GM19025 (cell line): ENCODE data around the gene CRTC1.

ENCODE experiments used
- ATAC-seq: cut with Tn5 transposase; IDR thresholded peaks from one replicate; pipeline ENCODE4 v1.9.1; 2021; ENCODE audit warnings: mild to moderate bottlenecking, low read depth, moderate library complexity; ENCODE audit not compliant: unreplicated experiment

Gene CRTC1

DNA sequence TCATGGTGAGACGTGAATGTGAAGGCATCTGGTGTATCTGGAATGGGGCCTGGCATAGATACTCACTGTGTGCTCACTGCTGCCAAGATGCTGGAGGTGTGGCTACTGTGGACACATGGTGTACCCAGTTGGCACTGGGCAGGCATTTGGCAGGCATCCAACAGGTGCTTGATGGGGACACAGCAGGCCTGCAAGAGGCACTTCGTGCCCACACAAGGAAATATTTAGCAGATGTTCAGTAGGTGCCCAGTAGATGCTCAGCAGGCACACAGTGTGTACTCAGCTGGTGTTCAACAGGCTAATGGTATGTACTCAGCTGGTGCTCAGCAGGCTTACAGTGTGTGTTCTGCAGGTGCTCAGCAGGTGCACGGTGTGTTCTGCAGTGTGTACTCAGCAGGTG lies 14.2 kb downstream of the CRTC1 start:
- ATAC-seq, result no peak

DNA sequence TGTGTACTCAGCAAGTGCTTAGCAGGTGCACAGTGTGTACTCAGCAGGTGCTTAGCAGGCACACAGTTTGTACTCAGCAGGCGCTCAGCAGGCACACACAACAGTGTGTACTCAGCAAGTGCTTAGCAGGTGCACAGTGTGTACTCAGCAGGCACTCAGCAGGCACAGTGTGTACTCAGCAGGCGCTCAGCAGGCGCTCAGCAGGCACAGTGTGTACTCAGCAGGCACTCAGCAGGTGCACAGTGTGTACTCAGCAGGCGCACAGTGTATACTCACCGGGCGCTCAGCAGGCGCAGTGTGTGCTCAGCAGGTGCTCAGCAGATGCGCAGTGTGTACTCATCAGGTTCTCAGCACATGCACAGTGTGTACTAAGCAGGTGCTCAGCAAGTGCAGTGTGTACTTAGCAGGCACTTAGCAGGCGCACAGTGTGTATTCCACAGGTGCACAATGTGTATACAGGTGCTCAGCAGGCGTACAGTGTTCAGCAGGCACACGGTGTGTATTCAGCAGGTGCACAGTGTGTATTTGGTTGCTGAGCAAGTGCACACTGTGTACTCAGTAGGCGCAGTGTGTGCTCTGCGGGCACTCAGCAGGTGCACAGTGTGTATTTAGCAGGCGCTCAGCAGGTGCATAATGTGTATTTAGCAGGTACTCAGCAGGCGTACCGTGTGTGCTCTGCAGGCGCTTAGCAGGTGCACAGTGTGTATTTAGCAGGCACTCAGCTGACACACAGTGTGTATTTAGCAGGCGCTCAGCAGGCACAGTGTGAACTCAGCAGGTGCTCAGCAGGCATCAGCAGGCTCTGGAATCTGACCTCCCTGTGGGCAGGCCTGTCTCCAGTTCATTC lies 15.1 kb downstream of the CRTC1 start:
- ATAC-seq, result no peak

DNA sequence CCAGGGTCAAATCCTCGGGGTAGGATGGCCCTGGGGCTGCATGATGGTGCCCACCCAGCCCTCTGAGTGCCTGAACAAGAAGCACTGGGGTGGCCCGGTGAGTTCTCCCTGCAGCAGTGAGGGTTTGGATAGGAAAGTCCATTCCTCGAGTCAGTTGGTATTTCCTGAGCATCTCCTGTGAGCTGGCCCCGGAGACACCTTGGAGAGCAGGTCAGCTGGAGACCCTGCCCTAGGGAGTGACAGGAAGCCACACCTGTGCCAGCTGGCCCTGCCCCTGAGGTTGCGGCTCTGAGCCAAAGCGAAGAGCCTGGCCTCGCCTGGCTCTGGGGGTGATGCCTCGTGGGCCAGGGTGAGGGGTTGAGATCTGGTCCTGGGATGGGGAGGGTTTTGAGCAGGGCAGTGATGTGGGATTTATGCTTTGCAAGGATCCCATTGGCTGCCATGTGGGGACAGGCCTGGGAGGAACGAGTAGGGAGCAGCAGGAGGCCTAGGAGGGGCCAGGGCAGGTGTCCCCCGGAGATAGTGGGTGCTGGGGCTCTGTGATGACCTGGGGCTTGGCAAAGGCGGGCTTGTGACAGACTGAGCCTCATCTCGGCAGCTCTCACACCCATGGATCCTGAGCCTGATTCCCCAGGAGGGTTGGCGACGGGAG lies 16.0 kb downstream of the CRTC1 start:
- ATAC-seq, result no peak

DNA sequence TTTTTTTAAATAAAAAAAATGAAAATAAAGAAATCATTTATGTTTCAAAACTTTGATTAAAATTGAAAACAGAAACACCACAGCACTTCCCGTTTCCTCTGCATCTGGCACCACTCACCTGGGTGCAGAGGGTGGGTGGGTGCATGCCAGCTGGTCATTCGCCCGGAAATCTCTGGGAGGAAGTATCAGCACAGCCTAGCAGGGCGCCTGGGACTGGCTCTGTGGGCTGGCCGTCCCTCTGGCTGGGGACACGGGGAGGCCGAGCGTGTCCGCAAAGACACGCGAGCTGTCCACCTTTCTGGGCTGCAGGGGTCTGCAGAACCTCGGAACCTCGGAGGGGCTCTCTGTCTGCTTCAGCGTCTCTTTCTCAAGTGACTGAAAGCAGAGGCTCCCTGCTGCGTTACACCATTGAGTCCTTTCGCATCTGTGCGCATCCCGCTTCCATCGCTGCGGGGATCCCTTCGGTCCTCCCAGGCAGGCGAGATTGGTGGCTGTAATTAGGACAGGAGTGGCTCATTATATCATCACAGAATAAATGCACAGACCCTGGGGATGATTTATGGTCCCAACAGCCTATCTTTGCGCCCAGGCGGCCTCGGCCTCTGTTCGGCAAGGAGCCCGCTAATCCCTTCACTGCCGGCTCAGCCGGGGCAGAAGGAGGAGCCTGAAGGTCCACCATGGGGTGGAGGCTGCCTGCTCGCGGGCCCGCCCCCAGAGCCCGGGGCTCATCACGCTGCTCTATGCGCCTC lies 17.2 kb downstream of the CRTC1 start:
- peak; percentile 47 for ATAC-seq

DNA sequence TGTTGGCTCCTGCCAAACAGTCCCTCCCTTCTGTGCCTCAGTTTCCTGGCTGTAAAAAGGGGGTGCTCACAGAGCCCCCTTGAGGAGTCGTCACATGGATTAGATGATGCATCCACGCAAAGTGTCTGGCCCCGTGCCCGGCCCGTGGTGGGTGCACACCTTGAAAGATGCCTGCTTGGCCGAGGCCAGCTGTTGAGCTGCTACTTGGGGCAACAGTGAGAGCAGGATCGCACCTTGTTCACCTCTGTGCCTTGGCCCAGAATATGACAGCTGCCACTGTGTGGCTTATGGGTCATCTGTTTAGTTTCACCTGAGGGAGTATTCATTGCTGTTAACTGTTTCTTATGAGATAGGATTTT lies 17.7 kb downstream of the CRTC1 start:
- ATAC-seq, result peak; percentile 12

DNA sequence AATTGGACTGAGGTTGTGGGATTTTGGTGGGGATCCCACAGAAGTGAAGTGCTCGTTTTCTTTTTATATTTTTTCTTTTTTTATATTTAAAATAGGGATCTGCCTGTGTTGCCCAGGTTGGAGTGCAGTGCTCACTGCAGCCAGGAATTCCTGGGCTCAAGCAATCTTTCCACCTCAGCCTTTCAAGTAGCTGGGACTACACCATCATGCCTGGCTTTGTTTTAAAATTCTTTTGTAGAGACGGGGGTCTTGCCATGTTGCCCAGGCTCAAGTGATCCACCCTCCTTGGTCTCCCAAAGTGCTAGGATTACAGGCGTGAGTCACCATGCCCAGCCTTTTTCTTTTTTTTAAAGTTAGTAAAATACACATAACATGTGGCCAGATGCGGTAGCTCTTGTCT lies 20.6 kb downstream of the CRTC1 start:
- ATAC-seq, result no peak

DNA sequence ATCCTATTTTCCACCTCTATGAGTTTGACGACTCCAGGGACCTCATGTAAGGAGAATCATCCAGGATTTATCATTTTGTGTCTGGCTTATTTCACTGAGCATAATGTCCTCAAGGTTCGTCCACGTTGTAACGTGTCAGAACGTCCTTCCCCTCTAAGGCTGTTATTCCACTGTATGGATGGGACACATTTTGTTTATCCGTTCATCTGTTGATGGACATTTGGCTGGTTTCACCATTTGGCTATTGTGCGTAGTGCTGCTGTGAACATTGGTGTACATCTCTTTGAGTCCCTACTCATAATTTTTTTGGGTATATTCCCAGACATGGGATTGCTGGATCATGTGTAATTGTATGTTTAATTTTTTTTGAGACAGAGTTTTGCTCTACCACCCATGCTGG lies 21.5 kb downstream of the CRTC1 start:
- ATAC-seq, result no peak

DNA sequence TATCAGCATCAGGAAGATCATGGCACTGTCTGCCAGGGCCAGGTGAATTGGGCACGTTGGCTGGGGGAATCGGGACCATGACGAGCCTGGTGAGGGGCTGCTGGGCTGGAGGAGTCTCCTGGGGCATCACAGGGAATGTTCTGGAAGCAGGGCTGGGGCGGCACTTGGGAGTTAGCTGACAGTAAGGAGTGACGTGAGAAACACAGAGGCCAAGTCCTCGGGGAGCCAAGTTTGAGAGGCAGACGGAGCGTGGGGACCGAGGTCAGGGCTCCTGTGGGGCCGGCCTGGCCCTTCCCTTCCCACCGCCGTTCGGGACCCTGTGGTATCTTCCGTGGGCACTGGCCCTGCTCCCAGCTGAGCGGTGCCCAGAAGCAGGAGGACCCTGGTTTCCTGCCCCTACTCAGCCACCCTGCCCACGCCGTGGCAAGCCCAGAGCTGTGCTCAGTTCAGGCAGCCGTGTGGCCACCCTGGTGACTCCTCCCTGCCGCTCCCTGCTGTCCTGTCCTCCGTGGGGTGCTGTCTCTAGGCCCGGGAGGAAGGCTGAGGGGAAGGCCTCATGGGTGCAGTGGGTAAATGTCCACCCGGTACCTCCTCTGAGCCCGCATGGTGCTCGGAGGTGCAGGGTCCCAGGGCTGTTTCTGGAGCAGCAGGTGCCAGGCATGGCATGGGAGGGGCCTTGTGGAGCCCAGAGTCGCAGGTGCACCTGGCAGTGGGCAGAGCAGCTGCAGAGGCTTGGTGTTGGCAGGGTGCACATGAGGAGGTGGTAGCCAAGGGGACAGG lies 25.2 kb downstream of the CRTC1 start:
- no peak for ATAC-seq

DNA sequence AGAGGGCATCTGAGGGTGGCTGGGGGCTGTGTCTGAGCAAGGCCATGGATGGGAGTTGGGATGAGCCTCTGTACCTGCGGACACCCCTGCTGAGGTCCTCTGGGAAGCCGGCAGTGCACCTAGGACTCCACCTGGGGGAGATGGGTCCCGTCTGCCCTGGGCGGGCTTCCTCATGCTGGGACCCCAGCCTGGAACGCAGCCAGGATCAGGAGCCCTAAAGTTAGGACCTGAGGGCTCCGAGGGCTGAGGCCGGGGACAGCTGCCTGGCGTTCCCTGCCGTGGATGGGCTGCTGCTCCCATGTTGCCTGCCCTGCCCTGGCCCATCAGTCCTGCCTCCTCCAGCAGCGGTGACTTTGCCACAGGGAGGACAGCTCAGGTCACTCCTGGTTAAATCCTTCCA lies 26.1 kb downstream of the CRTC1 start:
- ATAC-seq, result no peak

DNA sequence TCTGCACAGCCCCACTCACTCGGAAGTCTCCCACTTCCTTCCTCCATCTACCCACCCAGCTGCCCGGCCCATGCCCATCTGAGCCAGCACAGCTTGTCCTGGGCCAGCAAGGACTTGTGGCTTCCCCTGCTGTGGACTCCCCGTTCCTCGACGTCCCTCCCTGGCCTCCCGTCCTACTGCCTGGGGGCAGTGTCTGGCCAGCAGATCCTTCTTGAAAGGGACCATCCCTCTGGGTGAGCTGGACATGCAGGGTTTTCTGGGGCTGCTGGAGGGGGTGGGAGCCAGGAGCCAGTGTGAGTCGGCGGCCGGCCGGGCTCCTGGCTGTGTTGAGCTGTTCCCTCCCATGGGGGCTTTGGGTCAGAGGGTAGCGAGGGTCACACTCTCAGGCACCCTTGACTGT lies 26.7 kb downstream of the CRTC1 start:
- no peak for ATAC-seq

DNA sequence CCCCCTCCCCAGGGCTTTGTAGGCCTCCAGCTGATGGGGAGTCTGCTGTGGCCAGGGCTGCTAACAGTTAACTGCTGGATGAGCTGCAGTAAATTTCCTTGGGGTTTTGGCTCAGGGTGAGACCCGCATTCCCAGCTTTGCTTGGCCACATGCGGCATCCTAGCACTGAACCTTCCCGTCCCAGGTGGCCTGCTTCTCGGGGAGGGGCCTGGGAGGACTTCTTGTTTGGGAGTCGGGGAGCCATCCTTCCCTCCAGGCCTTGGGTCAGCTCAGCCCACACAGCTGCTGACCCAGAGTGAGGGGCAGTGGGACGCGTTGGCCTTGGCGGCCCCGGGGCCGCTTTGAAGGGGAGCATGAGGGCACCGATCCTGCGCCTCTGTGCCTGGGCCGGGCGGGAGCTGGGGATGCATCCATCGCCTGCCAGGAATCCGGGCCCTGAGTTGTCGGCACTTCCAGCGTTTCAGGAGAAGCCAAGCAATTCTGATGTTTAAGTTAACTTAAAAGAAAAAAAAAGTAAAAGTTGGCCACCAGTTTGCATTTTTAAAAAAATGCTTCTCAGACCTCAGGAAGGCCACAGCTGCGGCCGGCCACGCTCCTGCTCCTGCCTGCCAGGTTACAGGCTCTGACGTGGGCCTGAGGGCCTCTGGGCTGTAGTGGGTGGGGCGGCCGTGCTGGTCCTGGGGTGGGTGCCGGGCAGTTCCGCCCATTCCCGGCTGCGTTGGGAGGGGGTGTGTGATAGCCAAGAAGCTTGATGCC lies 27.7 kb downstream of the CRTC1 start:
- ATAC-seq, result no peak

DNA sequence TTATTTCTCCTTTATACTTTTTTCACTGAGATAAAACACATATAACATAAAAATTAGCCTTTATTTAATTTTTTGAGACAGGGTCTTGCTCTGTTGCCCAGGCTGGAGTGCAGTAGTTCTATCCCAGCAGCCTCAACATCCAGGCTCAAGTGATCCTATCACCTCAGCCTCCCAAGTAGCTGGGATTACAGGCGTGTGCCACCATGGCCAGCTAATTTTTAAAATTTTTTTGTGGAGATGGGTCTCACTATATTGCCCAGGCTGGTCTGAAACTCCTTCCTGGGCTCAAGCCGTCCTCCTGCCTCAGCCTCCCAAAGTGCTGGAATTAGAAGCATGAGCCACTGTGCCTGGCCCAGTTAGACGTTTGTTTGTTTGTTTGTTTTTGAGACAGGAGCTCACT lies 28.4 kb downstream of the CRTC1 start:
- no peak for ATAC-seq

DNA sequence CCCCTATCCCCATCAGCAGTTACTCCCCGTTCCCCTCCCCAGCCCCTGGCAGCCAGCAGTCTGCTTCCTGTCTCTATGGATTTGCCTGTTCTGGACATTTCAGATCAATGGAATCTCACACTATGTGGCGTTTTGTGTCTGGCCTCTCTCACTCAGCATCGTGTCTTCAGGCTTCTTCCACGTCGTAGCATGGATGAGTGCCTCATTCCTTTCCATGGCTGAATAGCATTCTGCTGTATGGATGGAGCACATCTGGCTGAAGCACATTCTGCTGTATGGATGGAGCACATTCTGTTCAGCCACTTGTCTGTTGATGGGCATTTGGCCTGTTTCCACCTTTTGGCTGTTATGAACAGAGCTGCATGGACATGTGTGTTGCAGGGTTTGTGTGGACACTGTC lies 29.5 kb downstream of the CRTC1 start:
- no peak for ATAC-seq

DNA sequence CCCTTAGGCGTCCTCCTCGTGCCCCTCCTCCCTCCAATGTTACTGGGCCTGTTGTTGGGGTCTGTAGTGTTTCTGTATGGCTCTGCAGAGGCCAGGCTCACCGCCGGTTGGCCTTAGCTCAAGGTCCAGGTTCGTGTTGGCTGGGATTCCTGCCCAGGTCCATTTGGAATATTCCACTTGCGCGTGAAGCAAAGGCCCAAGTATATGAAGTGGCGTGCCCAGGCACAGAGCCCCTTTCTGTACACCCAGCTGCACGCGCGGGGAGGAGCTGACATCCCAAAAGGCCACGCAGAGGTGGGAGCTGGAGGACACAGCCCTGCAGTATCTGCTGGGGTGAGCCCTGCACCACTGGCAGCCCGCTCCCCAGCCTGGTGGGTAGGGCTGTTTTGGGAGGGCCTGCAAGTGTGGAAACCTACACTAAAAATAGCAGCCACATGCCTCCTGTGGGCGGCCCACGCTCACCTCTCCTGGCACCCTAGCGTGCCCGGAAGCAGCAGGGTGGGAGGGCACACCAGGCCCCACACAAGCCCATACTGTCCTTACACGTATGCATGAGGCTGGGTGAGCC lies 30.2 kb downstream of the CRTC1 start:
- no peak for ATAC-seq

DNA sequence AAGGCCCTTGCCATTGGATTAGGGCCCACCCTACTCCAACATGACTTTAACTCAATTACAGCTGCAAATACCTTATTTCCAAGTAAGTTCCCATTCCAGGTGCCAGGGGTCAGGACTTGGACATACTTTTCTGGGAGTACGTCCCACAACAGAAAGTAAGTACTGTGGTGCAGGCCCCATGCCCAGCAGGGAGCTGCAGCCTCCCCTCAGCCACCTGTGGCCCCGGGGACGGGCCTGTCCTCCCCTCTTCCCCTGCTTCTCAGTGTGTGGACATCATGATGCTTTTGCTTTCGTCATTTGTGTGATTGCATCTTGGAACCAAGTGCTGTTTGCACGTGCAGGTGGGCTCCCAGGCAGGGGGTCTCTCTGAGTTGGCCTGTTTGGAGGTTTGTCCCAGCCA lies 31.9 kb downstream of the CRTC1 start:
- ATAC-seq, result no peak

DNA sequence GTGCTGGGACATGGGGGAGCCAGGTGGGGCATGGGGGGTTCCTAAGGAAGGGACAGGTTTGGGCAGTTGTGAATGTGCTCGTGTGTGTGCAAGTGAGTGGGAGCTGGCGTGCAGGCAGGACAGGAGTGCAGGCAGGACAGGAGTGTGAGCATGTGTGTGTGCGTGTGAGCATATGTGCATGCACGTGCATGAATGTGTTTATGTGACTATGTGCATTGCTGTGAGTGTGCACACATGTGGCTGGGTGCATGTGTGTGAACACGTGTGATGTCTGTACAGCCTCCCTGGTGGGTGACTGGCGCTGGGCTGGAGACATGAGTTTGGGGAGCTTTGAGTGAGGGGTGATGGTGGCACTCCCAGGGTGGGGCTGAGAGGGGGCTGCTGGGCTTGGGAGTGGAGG lies 33.4 kb downstream of the CRTC1 start:
- no peak for ATAC-seq

DNA sequence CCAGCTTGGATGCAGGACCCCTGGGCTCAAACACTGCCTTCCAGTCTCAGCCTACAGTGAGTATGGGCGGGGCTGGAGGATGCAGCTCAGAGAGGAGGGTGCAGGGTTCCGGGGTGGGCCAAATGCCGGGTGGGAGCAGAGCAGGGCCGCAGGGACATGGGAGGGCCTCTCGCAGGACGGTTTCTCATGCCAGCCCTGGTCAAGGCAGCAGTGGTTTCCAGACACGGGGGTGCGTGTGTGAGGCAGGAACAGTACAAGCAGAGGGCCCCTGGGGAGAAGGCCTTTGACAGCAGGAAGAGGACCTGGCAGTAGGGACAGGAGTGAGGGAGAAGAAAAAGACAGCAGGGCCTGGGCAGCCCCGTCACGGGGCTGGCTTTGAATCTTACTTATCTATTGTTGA lies 34.1 kb downstream of the CRTC1 start:
- no peak for ATAC-seq

DNA sequence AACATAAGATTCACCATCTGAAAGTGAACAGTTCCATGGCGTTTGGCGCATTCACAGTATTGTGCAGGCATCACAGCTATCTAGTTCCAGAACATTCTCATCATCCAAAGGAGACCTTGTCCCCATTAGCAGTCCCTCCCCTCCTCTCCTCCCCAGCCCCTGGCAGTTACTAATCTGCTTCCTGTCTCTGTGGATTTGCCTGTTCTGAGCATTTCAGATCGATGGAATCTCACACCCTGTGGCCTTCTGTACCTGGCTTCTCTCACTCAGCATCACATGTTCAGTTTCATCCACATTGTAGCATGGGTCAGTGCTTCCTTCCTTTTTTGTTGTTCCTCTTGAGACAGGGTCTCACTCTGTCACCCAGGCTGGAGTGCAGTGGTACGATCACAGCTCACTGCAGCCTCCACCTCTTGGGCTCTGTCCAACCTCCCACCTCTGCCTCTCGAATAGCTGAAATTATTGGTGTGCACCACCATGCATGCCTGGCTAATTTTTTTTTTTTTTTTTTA lies 34.6 kb downstream of the CRTC1 start:
- no peak for ATAC-seq

DNA sequence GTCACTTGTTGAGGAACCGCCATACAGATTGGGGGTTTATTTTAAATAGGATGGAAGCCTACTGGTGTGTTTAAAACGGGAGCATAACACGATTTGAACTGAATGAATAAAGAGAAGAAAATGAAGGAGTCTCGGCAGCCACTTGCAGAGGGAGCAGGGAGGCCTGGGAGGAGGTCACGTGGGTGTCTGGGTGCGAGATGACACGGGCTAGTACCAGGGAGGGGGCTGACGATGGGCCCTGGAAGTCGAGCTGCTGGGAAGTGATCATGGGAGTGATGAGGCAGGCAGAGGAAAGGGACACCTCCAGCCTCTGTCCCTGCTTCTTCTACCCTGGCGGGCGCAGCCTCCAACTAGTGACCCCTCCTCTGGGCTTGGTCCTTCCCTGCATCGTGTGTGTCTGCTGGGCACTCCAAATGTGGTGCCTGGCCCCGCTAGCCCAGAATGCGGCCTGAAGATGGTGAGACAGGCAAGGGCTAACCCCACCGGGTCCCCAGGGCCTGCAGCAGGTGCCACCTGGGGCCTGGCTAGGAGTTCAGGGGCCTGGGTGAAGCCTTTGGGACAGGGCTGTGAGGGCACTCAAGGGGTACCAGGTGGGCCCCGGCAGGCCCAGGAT lies 35.5 kb downstream of the CRTC1 start:
- ATAC-seq, result no peak
